ENCODE data around the gene TCF25.
"Not testable (repeated sequence)": the region's sequence is repeated elsewhere in the genome, so short reads cannot be mapped to it uniquely, and the experiment has no call there.

Gene TCF25

GRCh38 chr16:89873109-89873971 is at the start of gene TCF25:
Gene TCF25 (plus strand): TSS chr16:89873592. CDS start chr16:89873668, 76 bp downstream.
- DNase-seq (ENCODE audit: low read depth): peak; percentile 88

GRCh38 chr16:89823824-89824148 is 49.6 kb upstream of the TCF25 start:
- not testable (repeated sequence) for DNase-seq (ENCODE audit: low read depth)

- no peak for DNase-seq (ENCODE audit: low read depth)
Observed at GRCh38 chr16:89826531-89827382, 46.6 kb upstream of the TCF25 start.

GRCh38 chr16:89827383-89828198 is 45.8 kb upstream of the TCF25 start:
- DNase-seq (ENCODE audit: low read depth): peak; percentile 83

- peak; percentile 84 for DNase-seq (ENCODE audit: low read depth)
Observed at GRCh38 chr16:89828199-89828869, 45.1 kb upstream of the TCF25 start, which contains the start of gene SPIRE2. Gene SPIRE2 (plus strand): TSS chr16:89828475. CDS start chr16:89828551, 76 bp downstream.

GRCh38 chr16:89828870-89829629 is 44.3 kb upstream of the TCF25 start:
- DNase-seq (ENCODE audit: low read depth): peak; percentile 4

- DNase-seq (ENCODE audit: low read depth): no peak
Observed at GRCh38 chr16:89829630-89830437, 43.6 kb upstream of the TCF25 start.

- no peak for DNase-seq (ENCODE audit: low read depth)
Observed at GRCh38 chr16:89831810-89832328, 41.5 kb upstream of the TCF25 start.

GRCh38 chr16:89833664-89834363 is 39.6 kb upstream of the TCF25 start:
- not testable (repeated sequence) for DNase-seq (ENCODE audit: low read depth)

- not testable (repeated sequence) for DNase-seq (ENCODE audit: low read depth)
Observed at GRCh38 chr16:89834813-89835363, 38.5 kb upstream of the TCF25 start.

- DNase-seq (ENCODE audit: low read depth): not testable (repeated sequence)
Observed at GRCh38 chr16:89836484-89836883, 36.9 kb upstream of the TCF25 start.

GRCh38 chr16:89837014-89837546 is 36.3 kb upstream of the TCF25 start:
- no peak for DNase-seq (ENCODE audit: low read depth)

GRCh38 chr16:89841275-89841674 is 32.1 kb upstream of the TCF25 start:
- DNase-seq (ENCODE audit: low read depth): no peak

GRCh38 chr16:89842471-89843408 is 30.7 kb upstream of the TCF25 start:
- peak; percentile 88 for DNase-seq (ENCODE audit: low read depth)

- DNase-seq (ENCODE audit: low read depth): no peak
Observed at GRCh38 chr16:89843409-89844350, 29.7 kb upstream of the TCF25 start.

GRCh38 chr16:89844739-89845339 is 28.6 kb upstream of the TCF25 start:
- no peak for DNase-seq (ENCODE audit: low read depth)

All from EH (cell line).